ENCODE data around the gene DNAI4. TPM values are rescaled to one million over a fixed set of nuclear protein-coding genes. Genes with fewer than 3 reads are reported as not detected.
A peak's percentile ranks its signal among the peaks of the same experiment; 100 is the strongest.

The DNAI4 gene
- total and polyA plus RNA-seq, 9 of the 15 experiments (the other 6 are each of a cell fraction or from before 2014, with no cell fraction given): 0.57 to 4.8 (median 2.6) TPM; not detected in 1

DNA sequence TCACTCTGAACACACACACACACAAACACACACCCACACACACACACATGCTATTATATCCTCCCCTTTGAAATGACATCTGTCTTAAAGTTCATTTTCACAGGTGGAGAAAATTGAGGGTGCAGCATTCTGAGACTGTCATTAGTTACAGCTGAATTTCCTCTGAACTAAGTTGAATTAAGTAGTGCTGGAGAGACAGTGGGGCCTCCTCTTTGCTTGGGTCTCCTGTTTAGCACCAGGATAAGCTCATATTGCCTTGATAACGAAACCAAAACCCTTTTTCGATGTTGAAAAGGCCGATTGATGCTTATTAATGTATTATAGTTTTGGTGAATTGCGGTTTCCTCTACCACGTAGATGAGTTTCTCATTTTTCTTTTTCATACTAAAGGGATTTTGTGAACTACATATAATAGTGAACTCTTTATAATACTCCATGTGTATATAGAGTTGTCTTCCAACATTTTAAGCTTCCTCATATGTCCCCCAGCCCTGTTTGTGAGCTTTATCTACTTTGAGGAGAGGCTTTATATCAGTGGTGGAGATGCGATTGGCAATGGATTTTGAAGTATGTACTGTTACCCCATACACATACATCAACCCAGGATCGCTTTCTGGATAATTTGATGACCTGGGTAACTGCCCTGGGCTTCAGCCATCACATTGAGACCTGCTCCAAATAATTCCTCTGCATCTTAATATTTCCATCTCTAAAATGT lies 155.0 kb downstream of the DNAI4 start:
- Histone ChIP-seq H4K20me1 (replicated peaks; ENCODE audit: control insufficient read depth, insufficient read depth, low read length) (no peaks in the 10 kb centered on the region), H3K79me2 (ENCODE audit: control insufficient read depth, insufficient read depth, low read length) (no peaks in the 10 kb centered on the region), H3K9me3 (replicated peaks; ENCODE audit: control insufficient read depth, insufficient read depth, low read depth, low read length) (no peaks in the 10 kb centered on the region), H3K36me3 (ENCODE audit: control insufficient read depth, insufficient read depth, low read length) (no peaks in the 10 kb centered on the region), H3K9ac (ENCODE audit: insufficient read depth in 1 of 2, low read depth in 2 of 2, low read length in 2 of 2) (no peak overlapping the region), H3K4me3 (no peak overlapping the region), H2AFZ (ENCODE audit: low read depth, low read length) (peak overlapping the region; percentile 76), H3K9me1 (ENCODE audit: control insufficient read depth, insufficient read depth, low read length) (no peaks in the 10 kb centered on the region), H3K4me2 (ENCODE audit: insufficient read depth, low read length) (peak overlapping the region; percentile 43; the same call in 1 of the 2 replicates), H3K27me3 (ENCODE audit: control insufficient read depth in 2 of 2, insufficient read depth in 2 of 2, low read length in 2 of 2) (no peaks in the 10 kb centered on the region), H3K27ac (ENCODE audit: extremely low read depth, low read depth, low read length) (no peak overlapping the region), H3K4me1 (replicated peaks in 1 of 2; ENCODE audit: control insufficient read depth in 2 of 2, insufficient read depth in 2 of 2, low read length in 2 of 2) (peaks cover 0 to 4% of the 10 kb centered on the region in 2 experiments; a peak in 4 of 5 replicates)
- no peak for FAIRE-seq
- no peak for DNase-seq (ENCODE audit: extremely low read depth in 1 of 4, low spot score in 3 of 4)
- no TSS peak for BruUV-seq (replicated peaks)
- TF ChIP-seq PML (IDR thresholded peaks at IDR 0.05; ENCODE audit: low read length): no peak
- TF ChIP-seq DEAF1 (CRISPR knock-in tag; IDR thresholded peaks at IDR 0.05): no peak
- no peak for TF ChIP-seq MEIS2 (IDR thresholded peaks at IDR 0.05; ENCODE audit: partially characterized antibody)
- no peak for TF ChIP-seq GTF2F1 (IDR thresholded peaks at IDR 0.05; ENCODE audit: low read depth, low read length)
- TF ChIP-seq BMI1 (IDR thresholded peaks at IDR 0.05; ENCODE audit: low read length): no peak
- TF ChIP-seq RAD51 (IDR thresholded peaks at IDR 0.05; ENCODE audit: borderline replicate concordance, low read depth): no peak
- no peak for TF ChIP-seq BDP1 (IDR thresholded peaks at IDR 0.05; ENCODE audit: insufficient read depth, insufficient read length)
- ATAC-seq: peak; percentile 29; the same call in 2 of the 3 replicates
- CTCF ChIA-PET (ENCODE audit: low intra/inter-chr PET ratio): no interaction called here
- intact Hi-C loops (cut with micrococcal nuclease): loop anchor here (2.0 to 5.0 kb wide), 5 partner anchors 93 to 733 kb away; partner anchors contain the start of genes DNAI4 and MIER1
- 45% methylated on average over 7 of the region's 7 CpGs for WGBS (ENCODE audit: insufficient coverage, low coverage, missing lambda C conversion rate)
- POLR2A ChIA-PET: interaction anchor here (0.6 to 1.3 kb wide), 2 partner anchors 11 to 16 kb away, joined by 3 read pairs; no protein-coding TSS in a partner anchor
- in situ Hi-C loops (cut with MboI): no loop called here
